ENCODE data around the gene SDC3.

The SDC3 gene

DNA sequence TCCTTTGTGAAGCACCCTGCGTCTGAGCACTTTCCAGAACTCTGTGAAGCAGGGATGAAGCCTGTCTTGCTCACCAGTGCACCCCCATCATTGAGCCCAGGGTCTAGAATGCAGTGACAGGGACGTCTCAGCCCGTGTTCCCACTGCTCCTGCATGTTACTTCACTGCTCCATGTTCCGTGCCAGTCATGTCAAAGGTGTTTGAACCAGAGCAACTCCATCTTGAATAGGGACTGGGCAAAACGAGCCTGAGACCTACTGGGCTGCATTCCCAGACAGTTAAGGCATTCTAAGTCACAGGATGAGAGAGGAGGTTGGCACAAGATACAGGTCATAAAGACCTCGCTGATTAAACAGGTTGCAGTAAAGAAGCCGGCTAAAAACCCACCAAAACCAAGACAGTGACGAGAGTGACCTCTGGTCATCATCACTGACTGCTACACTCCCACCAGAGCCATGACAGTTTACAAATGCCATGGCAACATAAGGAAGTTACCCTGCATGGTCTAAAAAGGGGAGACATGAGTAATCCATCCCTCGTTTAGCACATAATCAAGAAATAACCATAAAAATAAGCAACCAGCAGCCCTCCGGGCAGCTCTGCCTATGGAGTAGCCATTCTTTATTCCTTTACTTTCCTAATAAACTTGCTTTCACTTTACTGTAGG, 63.2 kb downstream of the SDC3 start:
- no peak for DNase-seq

DNA sequence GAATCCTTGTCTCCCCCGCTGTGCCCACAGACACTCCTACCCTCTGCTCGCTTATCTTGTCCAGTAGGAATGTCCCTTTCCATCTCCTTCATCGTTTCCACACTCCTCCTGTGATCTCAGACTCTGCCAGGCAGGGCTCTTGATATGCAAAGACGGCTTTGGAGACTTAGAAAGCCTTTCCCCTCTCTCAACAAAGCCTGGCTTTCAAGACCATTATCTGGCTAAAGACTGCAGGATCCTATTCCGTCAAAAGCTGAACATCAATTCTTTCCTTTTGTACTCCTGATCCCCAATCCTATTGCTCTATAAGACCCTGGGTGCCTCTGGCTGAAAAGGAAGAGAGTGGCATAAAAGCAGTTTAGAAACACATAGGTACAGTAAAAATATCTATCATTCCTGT, 63.9 kb downstream of the SDC3 start:
- DNase-seq, result no peak

DNA sequence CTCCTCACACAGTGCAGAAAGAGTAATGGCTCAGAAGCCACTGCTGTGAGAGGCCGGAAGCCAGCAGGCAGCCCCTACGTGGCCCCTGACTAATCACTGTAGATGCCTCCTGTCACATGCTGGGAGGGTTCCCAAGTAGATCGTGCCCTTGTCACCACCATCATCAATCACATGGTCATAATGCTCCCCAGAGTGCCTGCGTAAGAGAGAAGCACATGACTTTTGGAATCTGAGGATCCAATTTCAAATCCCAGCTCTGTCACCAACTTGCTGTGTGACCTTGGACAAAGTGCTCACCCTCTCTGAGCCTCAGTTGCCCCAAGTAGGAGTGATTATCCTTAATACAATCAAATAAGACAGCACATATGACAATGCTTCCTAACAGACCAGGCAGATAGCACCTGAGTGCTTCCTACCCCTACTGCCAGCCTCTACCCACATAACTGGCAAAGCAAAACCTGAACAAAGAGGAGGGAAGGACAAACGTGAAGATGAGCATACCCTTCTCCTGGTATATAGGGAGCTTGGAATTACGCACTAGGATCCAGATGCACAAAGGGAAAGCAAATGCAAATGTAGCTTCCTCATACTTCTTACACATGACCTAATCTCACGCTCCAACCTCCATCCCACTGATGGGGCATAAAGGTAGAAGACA, 65.7 kb downstream of the SDC3 start:
- DNase-seq, result no peak

DNA sequence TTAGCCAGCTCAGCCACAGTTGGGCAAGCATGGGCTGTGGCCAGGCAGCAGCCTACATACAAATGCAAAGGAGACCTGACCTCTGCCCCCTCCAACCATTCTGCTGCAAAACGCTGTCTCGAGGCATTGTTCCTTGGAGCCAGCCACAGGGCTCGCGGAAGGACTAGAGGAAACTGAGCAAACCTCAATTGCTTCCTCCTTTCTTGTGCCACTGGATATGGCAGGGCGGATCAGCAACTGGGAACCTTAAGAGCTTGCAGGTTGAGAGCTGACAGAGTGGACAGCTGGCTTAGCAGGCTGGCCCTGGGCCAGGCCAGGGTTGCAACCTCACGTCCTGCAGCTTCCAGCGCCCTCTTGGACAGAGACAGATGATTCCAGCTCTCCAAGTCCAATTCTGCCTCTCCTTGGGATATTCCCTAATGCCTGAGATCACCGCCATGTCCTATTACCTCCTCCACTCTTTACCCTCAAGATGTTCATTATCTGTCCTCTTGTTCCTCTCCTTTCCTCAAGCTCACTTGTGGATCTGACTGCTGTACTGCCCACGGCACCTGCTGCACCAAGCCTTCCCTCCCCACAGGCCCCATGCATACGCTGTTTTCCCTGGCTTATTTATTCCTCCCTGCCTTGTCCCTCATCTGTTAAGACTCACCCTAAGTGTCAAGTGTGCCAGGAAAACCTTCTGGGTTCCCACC, 67.5 kb downstream of the SDC3 start:
- DNase-seq, result no peak

DNA sequence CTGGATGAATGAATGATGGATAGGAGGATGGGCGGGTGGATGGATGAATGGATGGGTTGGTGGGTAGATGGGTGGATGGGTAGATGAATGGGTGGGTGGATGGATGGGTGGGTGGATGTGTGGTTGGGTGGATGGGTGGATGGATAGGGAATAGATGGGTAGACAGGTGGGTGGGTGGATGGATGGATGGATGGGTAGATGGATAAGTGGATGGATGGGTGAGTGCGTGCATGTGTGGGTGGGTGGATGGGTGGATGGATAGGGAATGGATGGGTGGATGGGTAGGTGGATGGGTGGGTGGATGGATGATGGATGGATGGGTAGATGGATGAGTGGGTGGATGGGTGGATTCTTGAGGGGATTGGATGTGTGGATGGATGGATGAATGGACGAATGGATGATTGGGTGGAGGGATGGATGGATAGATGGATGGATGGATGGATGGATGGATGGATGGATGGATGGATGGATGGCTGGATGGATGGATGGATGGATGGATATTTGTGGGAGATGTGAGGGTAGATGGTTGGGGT, 68.7 kb downstream of the SDC3 start:
- no peak for DNase-seq

DNA sequence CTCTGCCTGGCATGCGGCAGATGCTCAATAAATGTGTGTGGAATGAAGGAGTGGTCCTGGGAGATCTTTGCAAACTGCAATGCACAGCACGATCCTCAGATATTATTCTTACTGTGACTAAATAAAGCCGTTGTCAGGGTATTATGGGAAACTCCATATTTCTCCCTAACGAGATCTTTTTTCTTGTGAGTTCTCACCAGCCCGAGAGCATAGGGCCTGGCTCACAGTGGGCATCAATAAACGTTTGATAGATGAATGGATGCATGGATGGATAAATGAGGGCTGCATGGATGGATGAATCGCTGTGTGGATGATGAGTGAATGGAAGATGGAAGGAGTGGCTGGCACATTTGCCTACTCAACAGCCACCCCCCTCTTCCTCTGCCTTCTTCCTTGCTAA, 69.6 kb downstream of the SDC3 start:
- no peak for DNase-seq

DNA sequence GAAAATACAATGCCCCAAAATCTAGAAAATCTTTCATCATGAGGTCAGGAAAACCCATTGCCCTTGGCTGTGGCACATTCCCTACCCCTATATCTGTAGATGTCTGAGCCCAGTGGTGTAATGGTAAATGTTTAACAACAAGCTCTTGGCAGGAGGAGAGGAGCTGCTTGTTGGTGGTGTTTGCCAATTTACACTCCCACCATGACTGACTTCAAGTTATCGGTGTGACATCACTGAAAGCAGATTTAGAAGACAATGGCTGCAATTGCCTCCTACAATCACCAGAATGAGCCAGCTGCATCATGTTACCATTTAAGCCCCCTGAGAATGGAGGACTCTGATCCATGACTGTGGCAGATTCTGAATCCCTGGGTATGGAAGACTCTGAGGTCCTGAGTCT, 70.9 kb downstream of the SDC3 start:
- DNase-seq, result no peak

DNA sequence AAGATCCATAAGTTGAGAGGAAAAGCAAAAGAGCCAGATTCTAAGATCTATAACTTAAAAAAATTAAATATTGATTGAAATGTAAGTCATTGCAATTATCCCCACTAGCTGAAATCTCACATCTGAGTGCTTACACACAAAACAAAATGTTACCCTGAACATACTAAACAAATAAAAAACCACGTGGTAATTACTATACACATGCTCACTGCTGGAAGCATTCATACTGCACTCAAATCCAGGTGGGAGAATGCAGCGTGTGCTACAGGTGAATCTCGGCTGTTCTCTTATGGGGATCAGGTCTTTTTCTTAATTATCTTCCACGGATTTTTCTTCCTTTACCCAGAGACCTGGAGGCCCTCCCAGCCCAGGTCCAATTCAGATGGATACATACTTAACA, 74.3 kb downstream of the SDC3 start:
- no peak for DNase-seq

DNA sequence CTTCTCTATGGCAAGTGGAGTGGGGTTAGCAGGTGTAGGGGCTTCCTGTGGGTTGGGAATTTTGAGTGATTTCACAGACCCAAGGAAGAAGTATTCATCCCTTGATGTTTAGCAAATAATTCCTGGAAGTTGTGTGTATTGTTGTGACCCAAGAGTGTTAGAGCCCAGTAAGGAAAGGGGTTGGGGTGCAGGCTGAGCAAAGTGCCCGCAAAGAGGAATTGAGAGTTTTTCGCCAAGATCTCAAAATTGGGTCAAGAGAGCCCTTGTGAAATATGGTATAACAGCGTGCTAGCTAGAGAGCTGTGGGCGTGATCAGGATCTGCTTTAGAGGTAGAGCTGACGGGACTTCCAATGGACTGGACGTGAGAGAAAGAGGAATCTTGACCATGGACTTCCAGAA, 78.0 kb downstream of the SDC3 start:
- DNase-seq, result no peak

DNA sequence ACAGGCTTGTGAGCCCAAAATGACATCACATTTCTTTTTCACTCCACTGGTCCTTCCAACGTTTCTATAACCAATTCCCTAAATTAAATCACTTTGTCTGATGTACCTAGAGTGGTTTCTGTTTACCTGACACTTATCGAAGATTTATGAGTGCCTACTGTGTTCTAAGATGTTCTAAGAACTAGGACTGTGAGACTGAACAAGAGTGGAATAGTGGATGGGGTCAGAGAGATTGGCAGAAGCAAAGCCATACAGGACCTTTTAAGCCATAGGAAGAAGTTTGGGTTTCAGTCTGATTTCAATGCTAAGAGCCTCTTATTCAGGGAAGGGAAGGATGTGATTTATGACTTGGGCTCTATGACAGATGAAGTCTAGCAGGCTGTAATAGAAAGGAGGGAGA, 78.7 kb downstream of the SDC3 start:
- no peak for DNase-seq

DNA sequence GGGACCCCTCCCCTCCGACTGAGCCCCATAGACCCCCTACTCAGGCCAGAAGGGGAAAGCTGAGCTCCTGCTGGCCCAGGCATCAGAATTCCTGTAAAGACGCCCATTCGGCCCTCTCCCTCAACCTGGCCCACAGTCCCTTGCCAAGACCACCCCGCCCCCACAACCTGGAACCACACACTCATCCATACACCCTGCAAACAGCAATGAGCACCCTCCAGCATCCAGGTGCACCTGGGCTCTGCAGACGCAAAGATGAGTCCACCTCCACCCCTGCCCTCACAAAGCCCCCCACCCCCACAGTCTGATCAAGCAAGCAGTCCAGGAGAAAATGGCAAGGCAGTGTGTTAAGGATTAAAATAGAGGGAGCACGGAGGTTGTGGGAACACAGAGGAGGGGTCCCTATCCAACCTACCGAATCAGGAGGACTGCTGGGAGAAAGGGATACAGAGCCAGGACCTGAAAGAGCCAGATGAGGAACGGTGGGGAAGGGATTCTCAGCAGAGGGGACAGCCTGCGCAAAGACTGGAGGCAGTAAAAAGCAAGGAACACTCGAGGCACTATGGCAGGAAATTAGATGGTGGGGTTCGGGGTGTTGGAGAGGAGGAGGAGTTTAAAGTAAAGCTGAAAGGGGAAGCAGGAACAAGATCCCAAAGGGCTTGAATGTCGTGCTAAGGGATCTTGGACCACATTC, 83.7 kb downstream of the SDC3 start:
- no peak for DNase-seq

DNA sequence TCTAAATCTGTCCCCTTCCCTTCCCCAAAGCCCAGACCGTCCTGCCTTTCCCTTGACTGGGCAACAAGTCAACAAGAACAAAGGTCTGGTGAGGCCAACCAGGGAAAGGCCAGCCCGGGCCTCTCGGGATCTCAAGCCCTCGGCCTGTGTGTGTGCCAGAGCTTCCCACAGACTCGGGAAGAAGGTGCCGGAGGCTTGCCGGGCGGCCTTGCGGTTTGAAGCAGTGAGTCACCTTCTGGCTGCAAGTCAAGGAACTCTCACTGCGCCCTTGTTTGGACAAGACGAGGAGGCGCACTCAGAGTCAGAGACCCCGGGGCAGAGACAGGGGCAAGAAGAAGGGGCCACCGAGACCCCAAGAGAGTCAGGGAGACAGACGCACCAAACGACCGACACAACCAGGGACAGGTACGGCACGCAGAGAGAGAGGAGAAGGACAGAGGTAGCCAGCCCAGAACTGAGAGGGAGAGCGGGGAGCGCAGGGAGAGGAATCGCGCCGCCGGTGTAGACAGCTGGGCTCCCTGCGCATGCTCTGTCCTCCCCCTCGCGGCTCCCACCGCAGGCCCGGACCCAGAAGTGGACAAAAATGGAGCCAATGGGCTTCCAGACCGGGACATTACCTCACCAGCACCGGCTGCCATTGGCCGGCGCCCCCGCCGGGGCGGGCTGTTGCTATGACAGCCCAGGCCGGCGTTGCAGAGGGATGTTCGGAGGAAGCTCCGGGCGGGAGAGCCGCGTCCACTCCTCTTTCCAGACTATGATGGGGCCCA, 84.4 kb downstream of the SDC3 start:
- peak; percentile 97 for DNase-seq

DNA sequence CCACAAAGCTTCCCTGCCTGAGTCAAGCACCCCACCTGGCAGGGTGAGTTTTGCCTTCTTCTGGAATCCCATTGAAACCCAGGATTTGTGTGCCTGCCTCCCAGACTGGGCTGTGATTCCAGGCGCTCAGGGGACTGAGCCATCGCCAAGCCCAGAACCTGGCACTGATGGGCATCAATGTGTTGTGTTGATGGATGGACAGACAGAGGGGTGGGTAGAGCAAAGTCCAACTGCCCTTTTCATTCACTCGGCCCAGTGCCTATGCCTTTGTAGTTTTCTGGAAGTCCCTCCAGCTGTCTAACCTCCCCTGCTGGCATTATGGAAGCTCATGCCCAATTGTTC, 85.0 kb downstream of the SDC3 start:
- no peak for DNase-seq

DNA sequence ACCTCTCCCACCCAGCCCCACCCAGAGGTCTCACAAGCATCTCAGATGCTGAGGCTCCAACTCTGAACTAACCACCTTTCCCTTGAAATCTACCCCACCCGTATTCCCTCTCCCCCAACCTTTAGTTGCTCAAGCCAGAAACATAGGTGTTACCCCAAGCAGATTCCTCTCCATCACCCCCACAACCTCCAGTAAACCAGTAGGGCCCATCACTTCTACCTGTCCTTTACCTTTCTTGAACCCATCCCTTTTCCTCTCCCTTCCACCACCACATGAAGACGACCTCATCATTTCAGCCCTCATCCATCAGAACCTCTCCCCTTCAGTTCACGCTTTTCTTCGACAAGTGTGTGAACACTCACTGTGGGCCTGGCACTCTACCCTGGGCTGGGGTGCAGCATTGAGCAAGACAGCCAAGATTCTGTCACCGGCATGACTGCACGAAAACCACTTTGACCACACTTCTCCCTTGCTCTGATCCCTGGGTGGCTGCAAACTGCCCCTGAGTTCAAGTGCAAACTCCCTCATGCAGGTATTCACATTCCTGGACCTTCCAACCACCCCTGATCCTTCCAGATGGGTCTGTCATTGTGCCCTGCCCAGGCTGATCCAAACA, 85.5 kb downstream of the SDC3 start:
- no peak for DNase-seq

DNA sequence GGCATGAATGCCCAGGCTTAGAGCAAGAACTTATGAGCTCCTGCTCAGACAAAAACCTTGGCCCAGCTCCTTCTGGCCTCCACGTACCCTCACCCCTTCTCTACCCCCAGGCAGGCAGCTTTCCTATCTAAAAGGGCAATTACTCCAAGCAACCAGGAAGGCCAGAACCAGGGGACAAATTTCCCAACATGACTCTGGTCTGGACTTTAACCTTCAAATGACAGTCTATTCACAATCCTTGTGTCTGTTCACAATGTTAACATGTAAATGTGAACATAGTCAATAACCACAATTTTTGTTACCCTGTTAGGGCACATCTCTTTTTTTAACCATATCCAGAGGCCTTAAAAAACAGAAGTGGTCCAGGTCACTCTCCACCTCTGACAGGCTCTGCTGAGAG, 86.6 kb downstream of the SDC3 start:
- no peak for DNase-seq

DNA sequence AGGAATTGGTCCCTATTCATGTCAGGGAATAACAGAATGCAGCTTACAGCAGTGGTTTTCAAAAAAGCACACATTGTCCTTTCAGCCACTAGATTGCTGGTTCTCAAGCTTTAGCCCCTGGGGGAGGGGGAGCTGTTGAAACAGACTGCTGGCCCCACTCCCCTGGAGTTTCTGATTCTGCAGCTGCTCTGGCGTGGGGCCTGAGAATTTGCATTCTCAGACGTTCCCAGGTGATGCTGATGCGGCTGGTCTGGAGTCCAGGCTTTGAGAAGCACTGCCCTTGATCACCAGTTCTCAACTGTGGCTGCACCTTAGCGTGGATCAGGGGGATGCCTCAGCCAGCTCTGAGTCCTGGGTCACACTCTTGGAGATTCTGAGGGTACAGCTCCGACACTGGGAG, 88.3 kb downstream of the SDC3 start:
- DNase-seq, result no peak

All from DMS 273 treated with DMSO at 0.1 percent for 48 hours (cell line).